IMR-90 (cell line): ENCODE data around the gene RAB11FIP4. TPM values are rescaled to one million over a fixed set of nuclear protein-coding genes. Genes with fewer than 3 reads are reported as not detected.

Experiments
- ATAC-seq: fragments of 200-7000 bp; cut with Tn5 transposase; 2 replicates; pipeline ENCODE4 v1.9.1; 2020; ENCODE audit warnings: low read depth, mild to moderate bottlenecking, moderate library complexity
- BruUV-seq: library from RNA; stranded (reverse); fragments of 400-500 nt; replicated peaks from 2 replicates; lab custom pipeline; 2021; lab: Mats Ljungman, UMichigan
- CTCF ChIA-PET: fragments of 300-600 bp; formaldehyde crosslinking; extraction: SDS; loops from one replicate; lab custom pipeline; 2021; ENCODE audit warnings: antibody characterized with exemption; lab: Yijun Ruan, JAX
- POLR2A ChIA-PET: fragments of 300-600 bp; sonication (Branson Sonifier 250); formaldehyde crosslinking; loops from one replicate; lab custom pipeline; 2022; ENCODE audit warnings: antibody characterized with exemption; ENCODE audit not compliant: unreplicated experiment; lab: Charles Lee
- DNase-seq: peaks from one replicate; pipeline ENCODE4 v3.0.0; 2013
- H2AFZ ChIP-seq: replicated peaks from 2 replicates; pipeline ENCODE3; 2013; ENCODE audit warnings: low read length, mild to moderate bottlenecking; ENCODE audit not compliant: poor library complexity
- H2AK5ac ChIP-seq: 2 replicates; pipeline ENCODE4 v1.6.1; 2013; ENCODE audit warnings: low read depth, low read length, inconsistent platforms
- H2AK9ac ChIP-seq: replicated peaks from 2 replicates; pipeline ENCODE3; 2013; ENCODE audit warnings: mild to moderate bottlenecking, low read depth, low read length, moderate library complexity; ENCODE audit not compliant: poor library complexity
- H2BK120ac ChIP-seq: 2 replicates; pipeline ENCODE4 v1.6.1; 2013; ENCODE audit warnings: low read depth, low read length, inconsistent platforms
- H2BK15ac ChIP-seq: 3 replicates; pipeline ENCODE4 v1.6.1; 2013; ENCODE audit warnings: low read depth, low read length, inconsistent platforms
- H2BK20ac ChIP-seq: 2 replicates; pipeline ENCODE4 v1.6.1; 2013; ENCODE audit warnings: low read depth, mild to moderate bottlenecking, inconsistent platforms, low read length, moderate library complexity
- H2BK5ac ChIP-seq: 2 replicates; pipeline ENCODE4 v1.6.1; 2013; ENCODE audit warnings: mild to moderate bottlenecking, low read depth, low read length, inconsistent platforms; ENCODE audit not compliant: poor library complexity, severe bottlenecking
- H3K14ac ChIP-seq: replicated peaks from 2 replicates; pipeline ENCODE4 v1.6.1; 2013; ENCODE audit warnings: low read depth, low read length, inconsistent platforms
- H3K18ac ChIP-seq: 2 replicates; pipeline ENCODE4 v1.6.1; 2013; ENCODE audit warnings: low read depth, low read length, control low read depth
- H3K23ac ChIP-seq: 2 replicates; pipeline ENCODE4 v1.6.1; 2013; ENCODE audit warnings: low read depth, low read length, inconsistent platforms
- H3K27ac ChIP-seq: 2 replicates; pipeline ENCODE4 v1.5.1; 2013; ENCODE audit warnings: mild to moderate bottlenecking, control low read depth, low read length; ENCODE audit not compliant: insufficient read depth
- H3K27me3 ChIP-seq: 2 replicates; pipeline ENCODE4 v1.6.1; 2013; ENCODE audit warnings: low read length; ENCODE audit not compliant: control insufficient read depth, insufficient read depth
- H3K36me3 ChIP-seq: 2 replicates; pipeline ENCODE4 v1.6.1; 2013; ENCODE audit warnings: low read length, mixed read lengths; ENCODE audit not compliant: control insufficient read depth, insufficient read depth
- H3K4ac ChIP-seq: 2 replicates; pipeline ENCODE4 v1.6.1; 2013; ENCODE audit warnings: low read depth, low read length, inconsistent platforms
- H3K4me1 ChIP-seq: 2 replicates; pipeline ENCODE4 v1.6.1; 2013; ENCODE audit warnings: low read length, mixed read lengths; ENCODE audit not compliant: control insufficient read depth, insufficient read depth
- H3K4me2 ChIP-seq: 2 replicates; pipeline ENCODE4 v1.6.1; 2013; ENCODE audit warnings: low read depth, mild to moderate bottlenecking, control low read depth, low read length, moderate library complexity
- H3K4me3 ChIP-seq: 2 replicates; pipeline ENCODE4 v1.5.1; 2013; ENCODE audit warnings: low read depth, mild to moderate bottlenecking, control low read depth, low read length, moderate library complexity; ENCODE audit not compliant: insufficient read depth
- H3K56ac ChIP-seq: 2 replicates; pipeline ENCODE4 v1.6.1; 2013; ENCODE audit warnings: low read length, inconsistent platforms; ENCODE audit not compliant: insufficient read depth; ENCODE audit errors: extremely low read depth
- H3K79me1 ChIP-seq, 2 experiments: 2 replicates each; pipeline ENCODE4 v1.6.1; 2013; ENCODE audit warnings: low read length in 2 of 2, inconsistent platforms in 1 of 2, low read depth in 1 of 2
- H3K9ac ChIP-seq: 2 replicates; pipeline ENCODE4 v1.6.1; 2013; ENCODE audit warnings: low read depth, low read length, control low read depth
- H3K9me1 ChIP-seq: 2 replicates; pipeline ENCODE4 v1.6.1; 2013; ENCODE audit warnings: low read length, inconsistent platforms; ENCODE audit not compliant: insufficient read depth
- H3K9me3 ChIP-seq: 2 replicates; pipeline ENCODE4 v1.6.1; 2013; ENCODE audit warnings: low read length; ENCODE audit not compliant: control insufficient read depth, insufficient read depth
- H4K20me1 ChIP-seq: 2 replicates; pipeline ENCODE4 v1.6.1; 2013; ENCODE audit warnings: low read length, inconsistent platforms; ENCODE audit not compliant: insufficient read depth
- H4K5ac ChIP-seq: 2 replicates; pipeline ENCODE4 v1.6.1; 2013; ENCODE audit warnings: mild to moderate bottlenecking, low read depth, low read length, control low read depth
- H4K8ac ChIP-seq, 2 experiments: 2 replicates each; pipeline ENCODE4 v1.6.1; 2013; ENCODE audit warnings: low read depth in 2 of 2, low read length in 2 of 2, control low read depth in 1 of 2, inconsistent platforms in 1 of 2
- H4K91ac ChIP-seq: 2 replicates; pipeline ENCODE4 v1.6.1; 2013; ENCODE audit warnings: low read depth, low read length, inconsistent platforms; ENCODE audit not compliant: insufficient read depth
- BHLHE40 ChIP-seq: fragments of 150-350 bp; IDR thresholded peaks from 2 replicates; pipeline ENCODE4 v1.6.1; 2016; ENCODE audit warnings: mild to moderate bottlenecking, low read depth, low read length
- CEBPB ChIP-seq: IDR thresholded peaks from 2 replicates; pipeline ENCODE4 v1.6.1; 2012; ENCODE audit warnings: low read depth, low read length, improper control_type of control experiment
- CTCF ChIP-seq: conservative IDR thresholded peaks from 2 replicates; pipeline ENCODE4 v1.5.1; 2012; ENCODE audit warnings: mild to moderate bottlenecking, low read depth, low read length, improper control_type of control experiment
- ELK1 ChIP-seq: fragments of 150-350 bp; IDR thresholded peaks from 2 replicates; pipeline ENCODE4 v1.6.1; 2016; ENCODE audit warnings: low read depth, mild to moderate bottlenecking, low read length, moderate library complexity, borderline replicate concordance
- FOS ChIP-seq: fragments of 150-350 bp; IDR thresholded peaks from 2 replicates; pipeline ENCODE4 v1.6.1; 2016; ENCODE audit warnings: low read depth, low read length
- MAFK ChIP-seq: IDR thresholded peaks from 2 replicates; pipeline ENCODE4 v1.6.1; 2012; ENCODE audit warnings: low read depth, low read length, improper control_type of control experiment
- MAZ ChIP-seq: IDR thresholded peaks from 2 replicates; pipeline ENCODE4 v1.6.1; 2012; ENCODE audit warnings: low read depth, mild to moderate bottlenecking, low read length, improper control_type of control experiment, moderate library complexity, borderline replicate concordance
- MXI1 ChIP-seq: IDR thresholded peaks from 2 replicates; pipeline ENCODE4 v1.6.1; 2012; ENCODE audit warnings: low read depth, mild to moderate bottlenecking, low read length, moderate library complexity, borderline replicate concordance
- NFE2L2 ChIP-seq: fragments of 150-350 bp; IDR thresholded peaks from 2 replicates; pipeline ENCODE4 v1.6.1; 2016; ENCODE audit warnings: low read depth, mild to moderate bottlenecking, low read length
- RAD21 ChIP-seq: IDR thresholded peaks from 2 replicates; pipeline ENCODE4 v1.6.1; 2012; ENCODE audit warnings: low read length, improper control_type of control experiment
- RCOR1 ChIP-seq: IDR thresholded peaks from 2 replicates; pipeline ENCODE4 v1.6.1; 2012; ENCODE audit warnings: mild to moderate bottlenecking, low read length, improper control_type of control experiment; ENCODE audit not compliant: insufficient replicate concordance
- RFX5 ChIP-seq: IDR thresholded peaks from 2 replicates; pipeline ENCODE4 v1.8.0; 2012; ENCODE audit warnings: low read depth, mild to moderate bottlenecking, low read length, moderate library complexity
- SMC3 ChIP-seq: fragments of 150-350 bp; IDR thresholded peaks from 2 replicates; pipeline ENCODE4 v1.6.1; 2016; ENCODE audit warnings: low read depth, mild to moderate bottlenecking, antibody characterized with exemption, low read length, moderate library complexity
- USF2 ChIP-seq: fragments of 150-350 bp; IDR thresholded peaks from 2 replicates; pipeline ENCODE4 v1.6.1; 2017; ENCODE audit warnings: mild to moderate bottlenecking, antibody characterized with exemption, low read length, low read depth
- WGBS, 2 experiments: methylation state at CpG; one replicate each; pipeline versions ENCODE4 v1.1.5 to v1.1.7; 2013; ENCODE audit warnings: missing lambda C conversion rate in 2 of 2; ENCODE audit not compliant: insufficient read length in 1 of 2; ENCODE audit errors: extremely low coverage in 2 of 2; 5-methylcytosine and 5-hydroxymethylcytosine counted together
- dilution Hi-C: fragments of 300-500 bp; cut with HindIII; formaldehyde crosslinking; loops from one replicate; pipeline ENCODE4 v1.14.3; 2018; ENCODE audit warnings: low sequenced_read_pairs; ENCODE audit not compliant: unreplicated experiment
- in situ Hi-C: fragments of 300-500 bp; cut with MboI; formaldehyde crosslinking; loops from 3 replicates; pipeline ENCODE4 v1.14.3; 2019; ENCODE audit warnings: low sequenced_read_pairs, inconsistent platforms, mixed read lengths
- intact Hi-C: fragments of 100-400 bp; cut with micrococcal nuclease; formaldehyde crosslinking; loops from 2 replicates; pipeline ENCODE4 v1.10.0; 2022
- polyA plus RNA-seq, 3 experiments: library from polyadenylated mRNA; depleted of rRNA; stranded (reverse); fragments of >200 nt; gene quantifications; 2 replicates each; pipeline ENCODE4 v1.2.3, GENCODE V29; 2012; ENCODE audit warnings: low replicate concordance in 1 of 3
- total RNA-seq: library from RNA; depleted of rRNA; stranded (reverse); fragments of >200 nt; gene quantifications from 2 replicates; pipeline ENCODE4 v1.2.3, GENCODE V29; 2012

The RAB11FIP4 gene
- total and polyA plus RNA-seq, 2 of the 4 experiments (the other 2 are of a cell fraction): 0.68 to 1.1 TPM

DNA sequence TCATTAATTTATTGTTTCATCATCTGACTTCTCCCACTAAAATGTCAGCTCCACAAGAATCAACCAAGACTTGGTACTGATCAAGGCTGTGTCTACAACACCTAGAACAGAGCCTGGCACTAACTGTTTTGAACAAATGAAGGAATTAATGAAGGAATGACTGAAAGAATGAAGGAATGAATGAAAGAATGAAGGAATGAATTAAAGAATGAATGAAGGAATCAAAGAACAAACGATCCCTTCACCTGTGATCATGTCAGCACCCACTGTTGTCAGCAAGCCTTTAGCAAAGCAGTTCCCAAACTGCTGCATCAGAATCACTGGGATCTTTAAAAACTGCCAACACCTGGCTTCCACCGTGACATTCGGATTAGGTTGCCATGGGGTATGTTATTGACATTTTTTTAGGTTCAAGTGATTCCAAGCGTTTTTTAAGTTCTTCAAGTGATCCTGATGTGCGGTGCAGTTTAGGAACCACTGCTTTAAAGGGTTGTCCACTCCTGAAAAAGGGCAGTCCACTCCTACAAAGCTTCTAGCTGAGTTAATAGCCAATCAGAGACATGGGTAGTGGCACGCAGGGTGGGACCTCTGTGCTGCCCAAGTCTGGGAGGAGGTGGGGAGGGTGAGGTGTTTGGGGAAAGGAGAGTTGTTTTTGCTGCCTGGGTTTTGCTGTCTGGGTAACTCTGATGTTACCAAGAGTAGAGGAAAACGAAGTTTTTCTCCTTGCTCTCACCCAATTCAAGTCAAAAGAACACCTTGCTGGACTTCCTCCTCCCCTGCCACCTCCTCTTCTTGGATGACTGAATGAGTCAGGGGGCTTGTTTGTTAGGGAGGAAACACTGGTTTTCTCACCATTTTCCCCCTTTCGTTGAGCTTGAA lies 89.7 kb downstream of the RAB11FIP4 start:
- H4K20me1 ChIP-seq: no peaks in the 10 kb centered on the region
- DNase-seq (no peak), ATAC-seq (no peak)
- H3K9me1 ChIP-seq: no peaks in the 10 kb centered on the region
- CTCF ChIA-PET: interaction anchor here (0.7 kb wide), 1 partner anchor 12 kb away, joined by 3 read pairs; no protein-coding TSS in a partner anchor
- no peak overlapping the region for H2BK15ac ChIP-seq
- no peak overlapping the region for H3K56ac ChIP-seq
- H3K18ac ChIP-seq: no peak overlapping the region
- no peak overlapping the region for H2BK5ac ChIP-seq
- H3K79me1 ChIP-seq: no peaks in the 10 kb centered on the region
- POLR2A ChIA-PET: no interaction called here
- no peak overlapping the region for H3K4ac ChIP-seq
- intact Hi-C loops: no loop called here
- WGBS, 2 experiments: no CpG with 5 or more reads among the region's 8 CpGs
- no peak overlapping the region for H3K4me2 ChIP-seq
- no peak overlapping the region for H2AFZ ChIP-seq
- H3K4me3 ChIP-seq: no peak overlapping the region
- H3K27me3 ChIP-seq: peaks cover 70% of the 10 kb centered on the region
- H4K5ac ChIP-seq: no peak overlapping the region
- dilution Hi-C loops: no loop called here
- no peak overlapping the region for H2AK9ac ChIP-seq
- no peaks in the 10 kb centered on the region for H3K9me3 ChIP-seq
- no peak overlapping the region for H4K8ac ChIP-seq
- no peaks in the 10 kb centered on the region for H3K4me1 ChIP-seq
- H4K91ac ChIP-seq: no peak overlapping the region
- H2BK120ac ChIP-seq: no peak overlapping the region
- H3K27ac ChIP-seq: no peak overlapping the region
- H3K23ac ChIP-seq: no peak overlapping the region
- H3K9ac ChIP-seq: no peak overlapping the region
- BruUV-seq: no TSS peak
- H3K36me3 ChIP-seq: no peaks in the 10 kb centered on the region
- no peak overlapping the region for H3K14ac ChIP-seq
- H2BK20ac ChIP-seq: no peak overlapping the region
- in situ Hi-C loops: no loop called here
- H2AK5ac ChIP-seq: no peak overlapping the region
- TF ChIP-seq USF2: no peak
- TF ChIP-seq BHLHE40: no peak
- no peak for TF ChIP-seq RAD21
- TF ChIP-seq RFX5: no peak
- no peak for TF ChIP-seq SMC3
- TF ChIP-seq CTCF: no peak
- TF ChIP-seq NFE2L2: no peak
- no peak for TF ChIP-seq RCOR1
- TF ChIP-seq MAFK: no peak
- no peak for TF ChIP-seq MXI1
- no peak for TF ChIP-seq MAZ
- TF ChIP-seq ELK1: no peak
- no peak for TF ChIP-seq CEBPB
- no peak for TF ChIP-seq FOS
